ENCODE data around the gene C19orf12.
"Not testable (repeated sequence)": the region's sequence is repeated elsewhere in the genome, so short reads cannot be mapped to it uniquely, and the experiment has no call there.

Gene C19orf12

GRCh38 chr19:29712744-29713516 lies 2.1 kb downstream of the C19orf12 start:
- DNase-seq (ENCODE audit: low spot score), result no peak
- no peak overlapping the region for H3K4me3 ChIP-seq (ENCODE audit: severe bottlenecking)
- no peak for TF ChIP-seq CTCF (IDR thresholded peaks at IDR 0.05; ENCODE audit: poor library complexity, severe bottlenecking)

GRCh38 chr19:29711584-29712132 lies 3.4 kb downstream of the C19orf12 start:
- Histone ChIP-seq H3K36me3 (ENCODE audit: low read depth) (no peaks in the 10 kb centered on the region), H3K4me3 (ENCODE audit: severe bottlenecking) (no peak overlapping the region), H3K27me3 (ENCODE audit: insufficient read depth, poor library complexity, severe bottlenecking) (no peaks in the 10 kb centered on the region), H3K9me3 (ENCODE audit: severe bottlenecking) (no peaks in the 10 kb centered on the region), H3K27ac (ENCODE audit: poor library complexity, severe bottlenecking) (no peak overlapping the region), H3K4me1 (ENCODE audit: insufficient read depth, poor library complexity, severe bottlenecking) (no peaks in the 10 kb centered on the region)
- ATAC-seq (ENCODE audit: low read depth) (no peak), DNase-seq (ENCODE audit: low spot score) (no peak)
- TF ChIP-seq CTCF (IDR thresholded peaks at IDR 0.05; ENCODE audit: poor library complexity, severe bottlenecking), result no peak

More at GRCh38 chr19:29712744-29713516, 2.1 kb downstream of the C19orf12 start:
- ATAC-seq (ENCODE audit: low read depth), result no peak
- H3K36me3 ChIP-seq (ENCODE audit: low read depth), result no peaks in the 10 kb centered on the region
- no peak overlapping the region for H3K27ac ChIP-seq (ENCODE audit: poor library complexity, severe bottlenecking)
- no peaks in the 10 kb centered on the region for H3K27me3 ChIP-seq (ENCODE audit: insufficient read depth, poor library complexity, severe bottlenecking)
- H3K4me1 ChIP-seq (ENCODE audit: insufficient read depth, poor library complexity, severe bottlenecking), result no peaks in the 10 kb centered on the region
- no peaks in the 10 kb centered on the region for H3K9me3 ChIP-seq (ENCODE audit: severe bottlenecking)

GRCh38 chr19:29709440-29709798 lies 5.6 kb downstream of the C19orf12 start:
- not testable (repeated sequence) for H3K4me3 ChIP-seq (ENCODE audit: severe bottlenecking); H3K27me3 ChIP-seq (ENCODE audit: insufficient read depth, poor library complexity, severe bottlenecking); ATAC-seq (ENCODE audit: low read depth); DNase-seq (ENCODE audit: low spot score); H3K4me1 ChIP-seq (ENCODE audit: insufficient read depth, poor library complexity, severe bottlenecking); H3K9me3 ChIP-seq (ENCODE audit: severe bottlenecking); H3K27ac ChIP-seq (ENCODE audit: poor library complexity, severe bottlenecking); H3K36me3 ChIP-seq (ENCODE audit: low read depth)

GRCh38 chr19:29708554-29709439 lies 6.3 kb downstream of the C19orf12 start:
- Histone ChIP-seq H3K27me3 (ENCODE audit: insufficient read depth, poor library complexity, severe bottlenecking) (no peaks in the 10 kb centered on the region), H3K9me3 (ENCODE audit: severe bottlenecking) (no peaks in the 10 kb centered on the region), H3K36me3 (ENCODE audit: low read depth) (no peaks in the 10 kb centered on the region; the same call in 1 of the 2 replicates), H3K4me1 (ENCODE audit: insufficient read depth, poor library complexity, severe bottlenecking) (no peaks in the 10 kb centered on the region), H3K4me3 (ENCODE audit: severe bottlenecking) (no peak overlapping the region), H3K27ac (ENCODE audit: poor library complexity, severe bottlenecking) (no peak overlapping the region)
- no peak for ATAC-seq (ENCODE audit: low read depth)
- no peak for DNase-seq (ENCODE audit: low spot score)
- TF ChIP-seq CTCF (IDR thresholded peaks at IDR 0.05; ENCODE audit: poor library complexity, severe bottlenecking), result no peak

GRCh38 chr19:29706635-29707034 lies 8.4 kb downstream of the C19orf12 start:
- no peaks in the 10 kb centered on the region for H3K9me3 ChIP-seq (ENCODE audit: severe bottlenecking)
- H3K27ac ChIP-seq (ENCODE audit: poor library complexity, severe bottlenecking), result no peak overlapping the region
- TF ChIP-seq CTCF (IDR thresholded peaks at IDR 0.05; ENCODE audit: poor library complexity, severe bottlenecking), result no peak
- H3K36me3 ChIP-seq (ENCODE audit: low read depth), result no peaks in the 10 kb centered on the region; the same call in 1 of the 2 replicates
- DNase-seq (ENCODE audit: low spot score) (no peak), ATAC-seq (ENCODE audit: low read depth) (no peak)
- no peak overlapping the region for H3K4me3 ChIP-seq (ENCODE audit: severe bottlenecking)
- no peaks in the 10 kb centered on the region for H3K4me1 ChIP-seq (ENCODE audit: insufficient read depth, poor library complexity, severe bottlenecking)
- no peaks in the 10 kb centered on the region for H3K27me3 ChIP-seq (ENCODE audit: insufficient read depth, poor library complexity, severe bottlenecking)
